HuH-7 (cell line): ENCODE results near the gene IWS1.
A peak's percentile ranks its signal among the peaks of the same experiment; 100 is the strongest.
"Not testable (repeated sequence)": the region's sequence is repeated elsewhere in the genome, so short reads cannot be mapped to it uniquely, and the experiment has no call there.

ENCODE experiments used
- DNase-seq: peaks from one replicate; pipeline ENCODE4 v3.0.0; 2011; ENCODE audit warnings: low spot score

IWS1 gene

GRCh38 chr2:127560201-127560930, 34.1 kb upstream of the IWS1 start:
- DNase-seq: no peak

GRCh38 chr2:127559454-127559853, 33.2 kb upstream of the IWS1 start:
- no peak for DNase-seq

- DNase-seq: no peak
Measured at GRCh38 chr2:127558911-127559310, 32.6 kb upstream of the IWS1 start.

GRCh38 chr2:127552846-127553245, 26.6 kb upstream of the IWS1 start:
- no peak for DNase-seq

- DNase-seq: no peak
Measured at GRCh38 chr2:127552336-127552735, 26.0 kb upstream of the IWS1 start.

GRCh38 chr2:127551221-127551930, 25.1 kb upstream of the IWS1 start:
- DNase-seq: no peak

GRCh38 chr2:127546797-127547196, 20.5 kb upstream of the IWS1 start:
- no peak for DNase-seq

GRCh38 chr2:127545796-127546195, 19.5 kb upstream of the IWS1 start:
- no peak for DNase-seq

GRCh38 chr2:127545189-127545588, 18.9 kb upstream of the IWS1 start:
- DNase-seq: no peak

- DNase-seq: not testable (repeated sequence)
Measured at GRCh38 chr2:127543013-127543501, 16.8 kb upstream of the IWS1 start.

- DNase-seq: no peak
Measured at GRCh38 chr2:127542231-127542630, 15.9 kb upstream of the IWS1 start.

- no peak for DNase-seq
Measured at GRCh38 chr2:127541809-127542208, 15.5 kb upstream of the IWS1 start.

- no peak for DNase-seq
Measured at GRCh38 chr2:127537644-127538043, 11.4 kb upstream of the IWS1 start.

GRCh38 chr2:127536707-127537541, 10.6 kb upstream of the IWS1 start:
- DNase-seq: no peak

- no peak for DNase-seq
Measured at GRCh38 chr2:127535918-127536317, 9.6 kb upstream of the IWS1 start.

GRCh38 chr2:127535422-127535901, 9.2 kb upstream of the IWS1 start, which contains the start of gene MYO7B:
MYO7B (plus strand) TSS chr2:127535683; CDS start chr2:127559723, 24,040 bp downstream.
- DNase-seq: peak; percentile 34

GRCh38 chr2:127532296-127532695, 6.0 kb upstream of the IWS1 start:
- no peak for DNase-seq

GRCh38 chr2:127531221-127531648, 4.9 kb upstream of the IWS1 start:
- no peak for DNase-seq

- no peak for DNase-seq
Measured at GRCh38 chr2:127530245-127531140, 4.2 kb upstream of the IWS1 start.

- DNase-seq: not testable (repeated sequence)
Measured at GRCh38 chr2:127529416-127529815, 3.1 kb upstream of the IWS1 start.

- DNase-seq: no peak
Measured at GRCh38 chr2:127528487-127528886, 2.2 kb upstream of the IWS1 start.
